BLaER1 treated with 17β-estradiol and CSF1 and Interleukin-3, amounts not matched to agents 10 nM and 100 nM (cell line): ENCODE measurements around the gene RNF114.
"Not testable (repeated sequence)": the region's sequence is repeated elsewhere in the genome, so short reads cannot be mapped to it uniquely, and the experiment has no call there.

Source experiments
- H3K27ac ChIP-seq, 11 experiments: shearing (Covaris generic); formaldehyde crosslinking; 2 replicates each; pipeline ENCODE4 v1.8.1; 2022
- H3K27me3 ChIP-seq, 11 experiments: shearing (Covaris generic); formaldehyde crosslinking; 2 replicates each; pipeline ENCODE4 v1.8.1; 2022
- H3K36me3 ChIP-seq, 11 experiments: shearing (Covaris generic); formaldehyde crosslinking; 2 replicates each; pipeline ENCODE4 v1.8.1; 2022
- H3K4me1 ChIP-seq, 10 experiments: shearing (Covaris generic); formaldehyde crosslinking; 2 replicates each; pipeline ENCODE4 v1.8.1; 2022
- H3K4me2 ChIP-seq, 11 experiments: shearing (Covaris generic); formaldehyde crosslinking; 2 replicates each; pipeline ENCODE4 v1.8.1; 2022
- H3K4me3 ChIP-seq, 10 experiments: shearing (Covaris generic); formaldehyde crosslinking; 2 replicates each; pipeline ENCODE4 v1.8.1; 2022
- H3K9ac ChIP-seq, 11 experiments: shearing (Covaris generic); formaldehyde crosslinking; 2 replicates each; pipeline ENCODE4 v1.8.1; 2022
- H3K9me3 ChIP-seq, 11 experiments: shearing (Covaris generic); formaldehyde crosslinking; replicated peaks in 1 of 11; 2 replicates each; pipeline ENCODE4 v1.8.1; 2022
- H4K20me1 ChIP-seq, 11 experiments: shearing (Covaris generic); formaldehyde crosslinking; 2 replicates each; pipeline ENCODE4 v1.8.1; 2022
- Cebpa-rat ChIP-seq, 11 experiments: shearing (Covaris generic); IDR thresholded peaks; 2 replicates each; pipeline ENCODE4 v1.8.1; 2022

Gene RNF114

GRCh38 chr20:49961413-49961812, 25.2 kb downstream of the RNF114 start:
- TF ChIP-seq Cebpa-rat (IDR thresholded peaks at IDR 0.05): no peak
- Histone ChIP-seq H3K36me3 (peaks cover 36 to 77% (median 51%) of the 10 kb centered on the region in 11 experiments), H3K4me2 (no peak overlapping the region), H3K4me3 (no peak overlapping the region), H3K9ac (no peak overlapping the region), H3K27ac (no peak overlapping the region), H3K4me1 (peaks cover 0 to 20% (median 4%) of the 10 kb centered on the region in 10 experiments; a peak in 9 of 20 replicates), H3K27me3 (no peaks in the 10 kb centered on the region), H3K9me3 (peaks cover 0 to 8% (median 0%) of the 10 kb centered on the region in 11 experiments; a peak in 1 of 22 replicates), H4K20me1 (peaks cover 0 to 19% (median 8%) of the 10 kb centered on the region in 11 experiments; a peak in 9 of 22 replicates)

GRCh38 chr20:49964964-49965780, 29.0 kb downstream of the RNF114 start:
- TF ChIP-seq Cebpa-rat (IDR thresholded peaks at IDR 0.05): no peak
- Histone ChIP-seq H3K4me1 (peaks cover 0 to 17% (median 0%) of the 10 kb centered on the region in 10 experiments; a peak in 3 of 20 replicates), H3K36me3 (peaks cover 3 to 40% (median 19%) of the 10 kb centered on the region in 11 experiments)

GRCh38 chr20:49965781-49966305, 29.6 kb downstream of the RNF114 start:
- peaks cover 0 to 17% (median 0%) of the 10 kb centered on the region in 10 experiments; a peak in 3 of 20 replicates for H3K4me1 ChIP-seq
- H3K4me2 ChIP-seq: no peak overlapping the region
- no peak for TF ChIP-seq Cebpa-rat (IDR thresholded peaks at IDR 0.05)
- H3K27ac ChIP-seq: no peak overlapping the region
- H3K4me3 ChIP-seq: no peak overlapping the region
- H3K36me3 ChIP-seq: peaks cover 0 to 35% (median 16%) of the 10 kb centered on the region in 11 experiments; a peak in 15 of 22 replicates
- no peaks in the 10 kb centered on the region for H3K27me3 ChIP-seq
- peaks cover 0 to 4% (median 0%) of the 10 kb centered on the region in 11 experiments; a peak in 2 of 22 replicates for H4K20me1 ChIP-seq
- H3K9me3 ChIP-seq: no peaks in the 10 kb centered on the region
- no peak overlapping the region for H3K9ac ChIP-seq

More at GRCh38 chr20:49964964-49965780, 29.0 kb downstream of the RNF114 start:
- Histone ChIP-seq H3K9ac (no peak overlapping the region), H3K4me3 (no peak overlapping the region), H3K4me2 (no peak overlapping the region), H4K20me1 (peaks cover 0 to 4% (median 0%) of the 10 kb centered on the region in 11 experiments; a peak in 2 of 22 replicates), H3K27ac (no peak overlapping the region), H3K9me3 (peaks cover 0 to 2% (median 0%) of the 10 kb centered on the region in 11 experiments; a peak in 1 of 22 replicates), H3K27me3 (no peaks in the 10 kb centered on the region)

- H3K4me2 ChIP-seq: no peak overlapping the region
- H3K9me3 ChIP-seq: no peaks in the 10 kb centered on the region
- H3K27me3 ChIP-seq: no peaks in the 10 kb centered on the region
- H3K4me3 ChIP-seq: no peak overlapping the region
- H4K20me1 ChIP-seq: peaks cover 0 to 4% (median 0%) of the 10 kb centered on the region in 11 experiments; a peak in 2 of 22 replicates
- no peak for TF ChIP-seq Cebpa-rat (IDR thresholded peaks at IDR 0.05)
- no peak overlapping the region for H3K27ac ChIP-seq
- H3K9ac ChIP-seq: no peak overlapping the region
- H3K4me1 ChIP-seq: peaks cover 0 to 17% (median 0%) of the 10 kb centered on the region in 10 experiments; a peak in 3 of 20 replicates
- H3K36me3 ChIP-seq: peaks cover 0 to 35% (median 16%) of the 10 kb centered on the region in 11 experiments; a peak in 14 of 22 replicates
Measured at GRCh38 chr20:49966861-49967260, 30.7 kb downstream of the RNF114 start.

GRCh38 chr20:49969234-49969633, 33.0 kb downstream of the RNF114 start:
- Histone ChIP-seq H3K27me3 (no peaks in the 10 kb centered on the region), H3K4me1 (peaks cover 0 to 17% (median 0%) of the 10 kb centered on the region in 10 experiments; a peak in 3 of 20 replicates), H4K20me1 (peaks cover 0 to 4% (median 0%) of the 10 kb centered on the region in 11 experiments; a peak in 2 of 22 replicates), H3K27ac (no peak overlapping the region), H3K9ac (no peak overlapping the region), H3K4me3 (no peak overlapping the region), H3K9me3 (no peaks in the 10 kb centered on the region), H3K36me3 (peaks cover 0 to 14% (median 10%) of the 10 kb centered on the region in 11 experiments; a peak in 11 of 22 replicates), H3K4me2 (no peak overlapping the region; a peak in 1 of 22 replicates)
- no peak for TF ChIP-seq Cebpa-rat (IDR thresholded peaks at IDR 0.05)

- Histone ChIP-seq H3K9me3 (no peaks in the 10 kb centered on the region), H4K20me1 (no peaks in the 10 kb centered on the region; a peak in 2 of 22 replicates), H3K36me3 (peaks cover 0 to 7% (median 4%) of the 10 kb centered on the region in 11 experiments; a peak in 8 of 22 replicates), H3K9ac (no peak overlapping the region), H3K4me3 (no peak overlapping the region), H3K4me1 (peaks cover 0 to 12% (median 0%) of the 10 kb centered on the region in 10 experiments; a peak in 3 of 20 replicates), H3K27me3 (no peaks in the 10 kb centered on the region), H3K4me2 (no peak overlapping the region), H3K27ac (no peak overlapping the region)
- TF ChIP-seq Cebpa-rat (IDR thresholded peaks at IDR 0.05): no peak
Measured at GRCh38 chr20:49969946-49970345, 33.7 kb downstream of the RNF114 start.

GRCh38 chr20:49970498-49970897, 34.3 kb downstream of the RNF114 start:
- Histone ChIP-seq H3K27me3 (no peaks in the 10 kb centered on the region), H3K4me1 (peaks cover 0 to 10% (median 0%) of the 10 kb centered on the region in 10 experiments; a peak in 3 of 20 replicates), H4K20me1 (no peaks in the 10 kb centered on the region; a peak in 1 of 22 replicates), H3K36me3 (peaks cover 0 to 3% (median 0%) of the 10 kb centered on the region in 11 experiments; a peak in 1 of 22 replicates), H3K4me2 (no peak overlapping the region), H3K9me3 (no peaks in the 10 kb centered on the region), H3K27ac (no peak overlapping the region), H3K4me3 (no peak overlapping the region), H3K9ac (no peak overlapping the region)
- TF ChIP-seq Cebpa-rat (IDR thresholded peaks at IDR 0.05): no peak

- H3K27me3 ChIP-seq: no peaks in the 10 kb centered on the region
- H3K27ac ChIP-seq: no peak overlapping the region
- no peak overlapping the region for H3K9ac ChIP-seq
- no peak overlapping the region for H3K4me3 ChIP-seq
- TF ChIP-seq Cebpa-rat (IDR thresholded peaks at IDR 0.05): no peak
- H3K9me3 ChIP-seq: no peaks in the 10 kb centered on the region
- H3K36me3 ChIP-seq: no peaks in the 10 kb centered on the region
- H3K4me2 ChIP-seq: no peak overlapping the region
- H3K4me1 ChIP-seq: peaks cover 0 to 5% (median 5%) of the 10 kb centered on the region in 10 experiments; a peak in 13 of 20 replicates
- no peaks in the 10 kb centered on the region; a peak in 1 of 22 replicates for H4K20me1 ChIP-seq
Measured at GRCh38 chr20:49973981-49974380, 37.8 kb downstream of the RNF114 start.

GRCh38 chr20:49976542-49976941, 40.3 kb downstream of the RNF114 start:
- Histone ChIP-seq H3K27me3 (no peaks in the 10 kb centered on the region), H3K9me3 (no peaks in the 10 kb centered on the region), H3K4me1 (peaks cover 0 to 30% (median 29%) of the 10 kb centered on the region in 10 experiments; a peak in 18 of 20 replicates), H4K20me1 (no peaks in the 10 kb centered on the region), H3K4me3 (no peak overlapping the region), H3K4me2 (no peak overlapping the region), H3K27ac (no peak overlapping the region), H3K9ac (no peak overlapping the region), H3K36me3 (no peaks in the 10 kb centered on the region)
- no peak for TF ChIP-seq Cebpa-rat (IDR thresholded peaks at IDR 0.05)

GRCh38 chr20:49977740-49978139, 41.5 kb downstream of the RNF114 start:
- not testable (repeated sequence) for H3K4me3 ChIP-seq, H3K9me3 ChIP-seq, H3K27ac ChIP-seq, H4K20me1 ChIP-seq, H3K36me3 ChIP-seq, H3K9ac ChIP-seq, H3K27me3 ChIP-seq, H3K4me2 ChIP-seq
- H3K4me1 ChIP-seq: peaks cover 9 to 40% (median 39%) of the 10 kb centered on the region in 10 experiments; a peak in 19 of 20 replicates
